Measurements from ENCODE around the gene APOBEC3H.

APOBEC3H gene

GRCh38 chr22:39138357-39138997, 41.4 kb downstream of the APOBEC3H start:
- DNase-seq, result no peak

- DNase-seq, result no peak
Observed at GRCh38 chr22:39139933-39140332, 42.9 kb downstream of the APOBEC3H start.

- DNase-seq, result no peak
Observed at GRCh38 chr22:39142088-39142680, 45.1 kb downstream of the APOBEC3H start.

GRCh38 chr22:39144101-39144767, 47.2 kb downstream of the APOBEC3H start:
- peak; percentile 48 to 79 for DNase-seq

GRCh38 chr22:39146256-39147101, 49.4 kb downstream of the APOBEC3H start:
- DNase-seq, result peak in 1 of 2 donors; percentile 2

- DNase-seq, result no peak
Observed at GRCh38 chr22:39147335-39148025, 50.4 kb downstream of the APOBEC3H start.

GRCh38 chr22:39148026-39148726, 51.1 kb downstream of the APOBEC3H start:
- no peak for DNase-seq

- peak; percentile 77 to 87 for DNase-seq
Observed at GRCh38 chr22:39148727-39149535, 51.9 kb downstream of the APOBEC3H start.

GRCh38 chr22:39149915-39150847, 53.1 kb downstream of the APOBEC3H start:
- DNase-seq, result peak in 1 of 2 donors; percentile 1

GRCh38 chr22:39150848-39151215, 53.8 kb downstream of the APOBEC3H start:
- DNase-seq, result no peak

- peak in 1 of 2 donors; percentile 43 for DNase-seq
Observed at GRCh38 chr22:39151329-39151975, 54.4 kb downstream of the APOBEC3H start.

- DNase-seq, result no peak
Observed at GRCh38 chr22:39152024-39152510, 55.0 kb downstream of the APOBEC3H start.

GRCh38 chr22:39152511-39153219, 55.6 kb downstream of the APOBEC3H start, which contains the start of gene CBX7:
Gene CBX7 (minus strand): TSS chr22:39152680. CDS start chr22:39152444, 236 bp downstream.
- peak; percentile 92 to 97 for DNase-seq

GRCh38 chr22:39153220-39153717, 56.2 kb downstream of the APOBEC3H start:
- DNase-seq, result no peak

All from CD4-positive, alpha-beta T cell treated with Interferon alpha-2 for 1 hour (primary cell).